KOPT-K1 (cell line): ENCODE data around the gene ARHGAP10.

ENCODE experiments used
- H3K27ac ChIP-seq: fragments of 200-600 bp; sonication (generic); 2 replicates; pipeline ENCODE4 v1.5.1; 2016; ENCODE audit warnings: antibody characterized with exemption, mild to moderate bottlenecking, low read depth, low read length; ENCODE audit not compliant: poor library complexity, severe bottlenecking
- H3K36me3 ChIP-seq: fragments of 200-600 bp; sonication (generic); 2 replicates; pipeline ENCODE4 v1.5.1; 2017; ENCODE audit warnings: antibody characterized with exemption, mild to moderate bottlenecking, low read length, moderate library complexity; ENCODE audit not compliant: insufficient read depth
- H3K9me3 ChIP-seq: fragments of 200-600 bp; sonication (generic); 2 replicates; pipeline ENCODE4 v1.5.1; 2017; ENCODE audit warnings: antibody characterized with exemption, low read length, mild to moderate bottlenecking; ENCODE audit not compliant: insufficient read depth, poor library complexity, severe bottlenecking

Gene ARHGAP10

GRCh38 chr4:148101790-148102189 is 369.9 kb downstream of the ARHGAP10 start:
- Histone ChIP-seq H3K36me3 (no peaks in the 10 kb centered on the region), H3K9me3 (no peaks in the 10 kb centered on the region), H3K27ac (no peak overlapping the region)

GRCh38 chr4:148103597-148104355 is 371.9 kb downstream of the ARHGAP10 start:
- H3K36me3 ChIP-seq: no peaks in the 10 kb centered on the region
- H3K27ac ChIP-seq: no peak overlapping the region
- no peaks in the 10 kb centered on the region for H3K9me3 ChIP-seq

DNA sequence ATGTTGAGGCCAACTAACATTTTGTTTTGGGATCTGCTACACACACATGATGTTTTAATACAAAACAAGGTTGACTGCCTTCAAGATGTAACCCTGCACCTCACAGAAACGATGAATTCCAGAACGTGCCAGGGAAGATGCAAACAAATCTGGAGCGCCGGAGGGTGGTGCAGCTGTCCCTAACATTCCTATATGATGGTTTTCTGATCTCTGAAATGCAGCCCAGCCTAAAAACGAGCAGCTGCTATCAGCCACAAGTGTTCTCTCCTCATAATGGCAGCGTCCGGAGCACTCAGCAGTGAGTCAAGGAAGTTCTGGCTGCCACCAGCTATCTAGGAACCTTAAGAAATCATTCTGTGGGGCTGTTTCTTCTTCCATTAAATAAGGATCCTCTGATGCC is 376.9 kb downstream of the ARHGAP10 start:
- H3K9me3 ChIP-seq: no peaks in the 10 kb centered on the region
- H3K27ac ChIP-seq: no peak overlapping the region
- H3K36me3 ChIP-seq: no peaks in the 10 kb centered on the region

GRCh38 chr4:148109216-148109615 is 377.3 kb downstream of the ARHGAP10 start:
- H3K9me3 ChIP-seq: no peaks in the 10 kb centered on the region
- no peaks in the 10 kb centered on the region for H3K36me3 ChIP-seq
- H3K27ac ChIP-seq: no peak overlapping the region

DNA sequence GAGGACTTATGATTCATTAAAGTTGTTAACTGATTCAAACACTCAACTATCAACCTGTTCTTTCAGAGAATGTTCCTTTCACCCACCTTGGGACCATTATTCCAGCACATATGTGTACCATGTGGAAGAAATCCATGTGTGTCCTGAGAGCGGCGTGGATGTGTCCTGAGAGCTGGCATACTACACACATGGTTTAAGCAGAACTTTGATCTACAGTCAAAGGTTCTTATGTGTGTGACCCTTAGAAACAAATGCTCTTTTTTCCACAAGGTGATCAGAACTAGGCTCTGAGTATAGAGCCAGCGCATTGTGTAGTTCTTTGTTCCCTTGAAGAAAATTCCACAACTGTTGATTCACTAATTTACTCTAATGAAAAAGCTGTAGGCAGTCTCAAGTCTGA is 378.3 kb downstream of the ARHGAP10 start:
- Histone ChIP-seq H3K9me3 (no peaks in the 10 kb centered on the region), H3K36me3 (no peaks in the 10 kb centered on the region), H3K27ac (no peak overlapping the region)

DNA sequence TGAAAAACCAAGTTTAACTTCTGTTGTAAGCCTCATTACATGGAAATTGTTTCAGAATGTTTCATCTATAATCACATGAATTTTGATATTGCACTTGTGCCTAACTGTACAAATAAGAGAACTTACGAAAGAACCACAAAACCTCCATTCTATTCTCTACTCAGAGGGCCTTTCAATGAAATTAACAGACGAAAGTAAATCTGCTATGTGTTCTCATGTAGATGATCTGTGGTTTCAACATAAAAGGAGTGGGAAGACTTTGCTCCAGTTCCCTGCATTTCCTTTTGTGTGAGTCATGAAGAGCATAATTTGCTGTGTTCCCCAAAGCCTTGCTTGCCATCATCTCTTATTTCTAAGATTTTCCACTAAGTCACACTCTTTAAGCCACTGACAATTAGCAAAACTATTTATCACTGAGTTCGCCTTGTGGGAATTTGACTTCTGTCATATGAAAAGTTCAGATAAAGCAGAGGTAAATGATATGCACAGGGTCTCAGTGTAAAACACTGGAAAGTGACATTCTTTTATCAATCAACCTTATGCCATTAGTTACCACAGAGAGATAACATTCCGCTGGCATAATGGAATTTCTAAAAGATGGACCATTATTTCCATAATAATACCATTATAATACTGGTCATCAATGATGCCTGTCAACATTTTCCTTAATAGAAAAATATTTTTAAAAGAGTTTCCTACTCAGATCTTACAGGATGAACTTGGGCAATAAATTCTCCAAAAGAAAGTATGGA is 380.5 kb downstream of the ARHGAP10 start:
- Histone ChIP-seq H3K36me3 (no peaks in the 10 kb centered on the region), H3K27ac (no peak overlapping the region), H3K9me3 (no peaks in the 10 kb centered on the region)

DNA sequence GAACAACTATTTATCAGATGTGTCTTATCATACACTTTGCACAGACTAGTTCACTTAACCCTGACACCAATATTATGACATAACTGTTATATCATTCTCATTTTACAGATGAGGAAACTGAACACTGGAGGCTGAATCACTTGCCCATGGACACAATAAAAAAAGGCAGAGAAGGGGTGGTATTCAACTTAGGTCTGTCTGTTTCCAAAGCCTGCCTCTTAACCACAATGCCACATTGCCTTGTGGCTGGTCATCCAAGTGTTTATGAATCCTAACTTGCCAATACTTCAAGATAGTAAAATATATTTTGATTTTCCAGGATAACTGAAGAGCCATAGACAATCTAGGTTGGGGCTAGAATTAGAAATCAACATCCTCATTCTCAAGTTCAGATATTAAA is 382.5 kb downstream of the ARHGAP10 start:
- H3K27ac ChIP-seq: no peak overlapping the region
- no peaks in the 10 kb centered on the region for H3K9me3 ChIP-seq
- no peaks in the 10 kb centered on the region for H3K36me3 ChIP-seq

- Histone ChIP-seq H3K9me3 (no peaks in the 10 kb centered on the region), H3K27ac (no peak overlapping the region), H3K36me3 (no peaks in the 10 kb centered on the region)
Measured at GRCh38 chr4:148116264-148116663, 384.4 kb downstream of the ARHGAP10 start.

- no peaks in the 10 kb centered on the region for H3K9me3 ChIP-seq
- no peak overlapping the region for H3K27ac ChIP-seq
- no peaks in the 10 kb centered on the region for H3K36me3 ChIP-seq
Measured at GRCh38 chr4:148116969-148117368, 385.1 kb downstream of the ARHGAP10 start.

- Histone ChIP-seq H3K36me3 (no peaks in the 10 kb centered on the region), H3K9me3 (peaks cover 4% of the 10 kb centered on the region), H3K27ac (no peak overlapping the region)
Measured at GRCh38 chr4:148118179-148118578, 386.3 kb downstream of the ARHGAP10 start.

GRCh38 chr4:148118633-148119032 is 386.7 kb downstream of the ARHGAP10 start:
- Histone ChIP-seq H3K36me3 (no peaks in the 10 kb centered on the region), H3K9me3 (peaks cover 9% of the 10 kb centered on the region), H3K27ac (no peak overlapping the region)

DNA sequence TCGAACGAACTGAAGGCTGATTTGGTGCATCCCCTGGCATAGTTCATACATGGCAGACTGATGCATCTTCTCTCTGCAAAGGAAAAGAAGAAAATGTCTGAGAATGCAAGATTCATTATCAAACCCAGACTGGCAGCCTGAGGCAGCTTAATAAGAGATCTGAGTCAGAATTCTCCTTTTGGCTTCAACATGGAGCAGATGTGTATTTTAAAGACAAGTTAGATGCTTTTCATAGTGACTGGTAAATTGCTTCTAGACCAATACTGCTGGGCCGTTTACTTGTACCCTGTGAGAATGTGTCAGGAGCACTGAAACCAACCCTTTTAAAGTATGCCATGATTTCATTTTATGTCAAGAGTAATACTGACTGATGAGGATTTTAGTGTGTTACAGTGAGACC is 388.3 kb downstream of the ARHGAP10 start:
- Histone ChIP-seq H3K9me3 (peaks cover 24% of the 10 kb centered on the region), H3K27ac (no peak overlapping the region), H3K36me3 (no peaks in the 10 kb centered on the region)
